T-helper 22 cell (primary cell): ENCODE data around the gene FILIP1L.

Source experiments
- DNase-seq: peaks from one replicate; pipeline ENCODE4 v3.0.0-alpha.2; 2020; ENCODE audit warnings: low read depth

Gene FILIP1L

DNA sequence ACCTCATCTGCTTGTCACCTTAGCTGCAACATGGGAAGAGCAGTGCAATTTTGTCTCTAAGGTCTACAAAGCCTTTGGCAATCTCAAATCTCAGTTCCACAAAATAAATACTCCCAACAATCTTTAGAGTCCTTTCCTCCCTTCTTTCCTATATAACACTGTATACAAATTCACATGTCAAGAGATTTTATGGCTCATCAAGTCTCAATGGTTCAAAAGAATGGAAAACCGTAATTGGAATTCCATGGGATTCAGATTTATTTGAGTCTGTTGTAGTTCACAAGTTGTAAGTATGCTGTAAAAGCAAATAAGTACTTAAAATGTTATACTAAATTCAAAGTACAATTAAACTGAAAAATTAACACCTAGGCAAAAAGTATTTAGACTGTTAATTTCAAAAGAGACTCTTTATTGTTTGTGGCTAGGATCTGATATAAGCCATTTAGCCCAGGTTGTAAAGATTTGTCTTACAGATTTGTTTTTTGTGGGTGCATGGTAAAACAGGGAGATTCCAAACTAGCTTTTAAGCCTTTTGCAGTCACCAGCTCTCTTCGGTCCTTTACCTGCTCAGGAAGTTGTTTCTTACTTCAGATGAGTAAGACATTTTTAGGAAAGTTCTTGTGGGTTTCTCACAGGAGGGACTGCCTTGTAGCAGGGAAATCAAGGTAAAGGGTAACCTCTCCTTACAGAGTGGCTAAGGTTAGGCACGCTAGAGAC lies 246.5 kb downstream of the FILIP1L start:
- DNase-seq: no peak

DNA sequence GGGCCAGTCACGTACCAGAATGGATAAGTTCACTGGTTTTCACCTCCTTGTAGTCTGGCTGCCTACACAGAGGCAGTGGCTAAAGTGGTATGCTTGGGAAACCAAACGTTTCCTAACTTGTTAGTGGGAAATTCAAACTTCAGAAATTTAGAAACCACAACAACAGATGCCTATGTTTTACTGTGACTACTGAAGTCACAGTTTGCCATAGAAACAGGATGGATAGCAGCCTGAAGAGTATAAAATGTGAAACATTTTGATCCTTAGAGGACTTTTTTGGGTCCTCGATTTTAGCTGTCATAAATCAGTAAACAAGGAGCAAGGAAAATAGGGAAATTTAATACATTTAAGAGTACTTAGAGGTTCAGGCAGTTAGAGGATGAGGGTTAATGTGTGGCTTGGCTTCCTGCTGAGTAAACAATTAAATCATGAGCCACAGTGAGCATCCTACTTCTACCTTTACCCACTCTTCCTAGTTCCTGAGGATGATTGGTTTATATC lies 248.0 kb downstream of the FILIP1L start:
- DNase-seq: no peak

DNA sequence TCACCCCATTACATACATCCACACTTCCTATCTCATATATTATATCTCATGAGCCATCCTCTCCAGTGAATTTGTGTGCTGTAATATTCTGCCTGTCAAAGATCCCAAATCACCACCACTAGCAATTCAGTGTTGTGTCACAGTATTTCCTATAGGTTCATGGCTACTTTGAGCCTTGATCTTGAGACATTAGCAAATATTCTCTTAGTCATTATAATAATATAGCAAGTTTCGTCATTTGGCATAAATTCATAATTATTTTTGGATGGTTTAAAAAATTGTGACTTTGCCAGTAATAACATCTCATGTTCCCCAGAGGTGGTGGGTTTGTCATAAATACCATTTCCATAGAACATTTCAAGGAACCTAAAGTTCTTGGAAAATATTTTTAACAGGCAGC lies 249.0 kb downstream of the FILIP1L start:
- DNase-seq: no peak

DNA sequence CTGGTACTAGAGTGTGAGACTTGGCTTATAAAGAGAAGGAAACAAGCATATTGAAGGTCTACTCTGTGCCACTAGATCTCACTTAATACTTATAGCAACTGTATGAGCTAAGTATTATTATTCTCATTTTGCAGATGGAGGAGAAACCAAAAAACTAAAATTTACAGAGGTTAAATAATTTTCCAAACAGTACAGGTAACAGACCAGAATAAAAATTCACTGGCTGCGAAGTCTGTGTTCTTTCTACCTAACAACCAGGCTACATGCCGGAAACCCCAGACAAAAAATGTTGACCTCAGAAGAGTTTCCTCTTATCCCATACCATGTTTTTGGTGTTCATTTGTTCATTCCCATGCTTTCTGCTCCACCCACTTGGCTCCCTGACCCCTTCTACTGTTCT lies 250.0 kb downstream of the FILIP1L start:
- DNase-seq: no peak

DNA sequence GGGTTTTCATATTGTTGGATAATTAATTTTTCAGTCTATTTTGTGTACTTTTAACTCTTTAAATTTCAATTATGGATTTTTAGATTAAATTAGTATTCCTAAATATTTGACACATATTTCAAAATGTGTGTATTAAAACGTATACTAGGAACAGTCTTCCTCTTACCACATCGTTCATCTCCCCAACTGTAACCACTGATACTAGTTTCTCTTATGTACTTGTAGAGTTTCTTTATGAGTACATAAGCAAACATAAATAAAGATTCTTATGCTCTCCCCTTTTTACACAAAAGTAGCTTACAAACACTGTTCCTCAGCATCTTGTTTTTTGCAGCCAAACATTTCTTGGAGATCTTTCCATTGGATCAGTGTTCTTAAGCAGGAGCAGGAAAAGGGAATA lies 250.7 kb downstream of the FILIP1L start:
- DNase-seq: no peak

DNA sequence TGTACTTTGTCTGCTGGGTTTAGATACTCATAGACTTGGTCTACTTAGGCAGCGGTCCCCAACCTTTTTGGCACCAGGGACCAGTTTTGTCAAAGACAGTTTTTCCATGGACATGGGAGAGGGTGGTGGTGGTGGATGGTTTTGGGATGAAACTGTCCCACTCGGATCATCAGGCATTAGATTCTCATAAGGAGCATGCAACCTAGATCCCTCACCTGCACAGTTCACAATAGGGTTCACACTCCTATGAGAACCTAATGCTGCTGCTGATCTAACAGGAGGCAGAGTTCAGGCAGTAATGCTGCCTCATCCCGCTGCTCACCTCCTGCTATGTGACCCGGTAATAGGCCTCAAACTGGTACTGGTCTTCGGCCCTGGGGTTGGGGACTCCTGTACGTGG lies 251.3 kb downstream of the FILIP1L start:
- DNase-seq: no peak

DNA sequence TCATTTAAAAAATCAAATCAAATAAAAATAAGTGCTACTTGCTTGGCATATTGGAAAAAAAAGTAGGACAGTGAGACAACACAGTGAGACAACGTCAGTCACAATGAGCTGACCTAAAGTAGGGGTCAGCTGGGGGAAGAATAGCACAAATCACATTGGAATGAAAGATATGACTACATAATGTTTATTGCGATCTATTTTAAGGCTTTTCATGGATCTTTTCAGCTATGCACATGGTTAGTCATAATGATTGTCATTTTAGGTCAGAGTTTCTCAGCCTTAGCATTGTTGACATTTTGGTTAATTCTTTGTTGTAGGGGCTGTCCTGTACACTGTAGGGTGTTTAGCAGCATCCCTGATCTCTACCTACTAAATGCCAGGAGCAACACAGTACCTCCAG lies 252.1 kb downstream of the FILIP1L start:
- no peak for DNase-seq

DNA sequence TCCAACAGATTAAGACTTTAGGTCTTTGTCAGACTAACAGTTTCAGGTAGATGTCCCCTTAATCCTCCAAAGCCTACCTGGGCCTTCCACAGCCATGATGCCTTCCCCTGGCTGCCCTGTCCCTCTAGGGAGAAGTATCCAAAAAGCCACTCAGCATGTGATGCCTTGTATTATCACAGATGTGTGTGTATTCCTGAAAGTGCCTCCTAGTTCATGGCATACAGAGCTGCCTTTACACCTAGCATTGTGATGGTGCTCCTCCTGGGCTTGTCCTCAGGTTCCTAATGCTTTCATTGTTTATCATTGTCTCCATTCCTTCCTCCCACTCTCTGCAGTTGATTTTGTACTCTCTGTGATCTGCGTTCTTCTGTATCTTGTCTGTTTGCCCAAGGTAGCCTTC lies 253.1 kb downstream of the FILIP1L start:
- DNase-seq: no peak

DNA sequence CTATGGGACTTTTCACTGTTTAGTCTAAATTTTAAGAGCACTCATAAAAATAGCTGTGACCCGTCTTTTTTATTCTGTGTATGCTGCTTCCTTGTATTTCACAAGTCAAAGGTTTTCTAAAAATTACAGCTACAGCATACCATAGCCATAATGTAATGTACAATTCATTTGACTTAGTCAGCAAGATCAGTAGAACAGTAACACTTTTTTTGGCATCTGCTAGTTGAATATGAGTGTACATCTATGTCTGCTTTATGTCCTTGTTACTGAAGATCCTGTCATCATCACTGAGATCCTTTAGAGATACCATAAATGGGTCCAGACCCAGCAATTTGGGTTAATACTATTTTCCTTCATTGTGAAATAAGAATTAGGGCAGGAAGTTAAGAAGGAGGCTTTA lies 254.5 kb downstream of the FILIP1L start:
- DNase-seq: no peak

DNA sequence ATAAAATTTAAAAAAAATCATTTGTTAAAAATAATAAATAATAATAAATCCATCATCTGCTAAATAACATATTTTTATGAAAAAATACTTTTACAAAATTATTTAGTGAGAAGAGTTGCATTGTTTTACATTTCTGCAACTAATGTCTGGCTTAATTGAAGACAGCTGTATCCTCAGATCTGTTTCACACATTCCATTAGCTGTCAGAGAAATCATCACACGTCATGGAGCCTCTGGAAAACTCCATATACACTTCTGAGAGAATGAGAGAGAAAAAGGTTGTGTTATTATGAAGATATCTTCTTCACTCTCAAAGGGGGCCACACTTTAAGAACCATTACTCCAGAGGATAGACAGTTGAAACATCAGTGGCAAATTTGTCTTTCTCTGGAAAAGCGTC lies 255.8 kb downstream of the FILIP1L start:
- no peak for DNase-seq

DNA sequence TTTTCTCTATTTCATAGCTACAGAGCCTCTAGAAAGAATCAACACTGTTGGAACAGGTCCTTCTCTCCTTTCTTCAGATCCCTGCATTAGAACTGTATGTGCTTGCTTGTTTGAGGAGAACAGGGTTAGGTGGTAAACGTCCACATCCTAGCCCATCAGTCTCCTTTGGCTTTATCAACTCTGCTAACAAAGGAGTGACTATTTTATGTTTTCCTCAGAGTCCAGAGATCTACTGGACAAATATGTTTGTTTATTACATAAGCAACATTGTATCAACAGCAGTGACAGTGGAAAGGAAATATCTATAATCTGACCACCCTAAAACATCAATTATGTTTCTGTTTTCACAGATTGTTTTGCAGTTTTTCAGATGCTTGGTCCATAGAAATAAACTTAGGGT lies 257.0 kb downstream of the FILIP1L start:
- DNase-seq: no peak

DNA sequence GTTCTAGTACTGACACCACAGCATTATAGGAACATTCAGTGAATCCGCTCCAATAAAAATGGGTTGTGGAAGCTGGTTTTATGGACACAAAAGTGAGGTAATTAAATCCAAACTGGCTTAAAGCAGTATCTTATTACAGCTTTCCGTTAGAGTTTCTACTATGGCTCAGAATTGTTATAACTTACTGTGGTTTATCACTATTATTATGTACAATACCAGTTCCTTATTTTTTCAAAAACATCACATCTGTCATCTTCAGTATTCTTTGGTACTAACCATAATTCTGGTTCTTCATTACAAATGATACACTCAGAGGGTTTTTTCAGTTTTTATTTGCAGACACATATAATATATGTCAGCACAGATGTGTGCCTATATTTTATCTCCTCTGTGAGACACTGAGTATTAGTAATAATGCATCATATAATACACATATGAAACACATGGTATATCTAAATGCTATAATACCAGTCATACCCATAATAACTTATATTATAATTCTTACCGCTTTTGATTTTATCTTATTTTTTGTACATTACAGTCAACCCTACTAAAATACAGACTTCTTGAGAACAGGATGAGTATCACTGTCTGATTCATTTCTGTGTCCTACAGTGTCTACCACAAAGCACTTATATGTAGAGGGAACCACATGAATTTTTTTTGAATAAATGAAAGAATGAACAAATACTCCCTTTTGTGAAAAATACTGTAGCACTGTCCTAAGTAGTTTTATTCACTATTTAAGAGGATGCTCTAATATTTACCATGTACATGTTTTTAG lies 257.7 kb downstream of the FILIP1L start:
- no peak for DNase-seq

DNA sequence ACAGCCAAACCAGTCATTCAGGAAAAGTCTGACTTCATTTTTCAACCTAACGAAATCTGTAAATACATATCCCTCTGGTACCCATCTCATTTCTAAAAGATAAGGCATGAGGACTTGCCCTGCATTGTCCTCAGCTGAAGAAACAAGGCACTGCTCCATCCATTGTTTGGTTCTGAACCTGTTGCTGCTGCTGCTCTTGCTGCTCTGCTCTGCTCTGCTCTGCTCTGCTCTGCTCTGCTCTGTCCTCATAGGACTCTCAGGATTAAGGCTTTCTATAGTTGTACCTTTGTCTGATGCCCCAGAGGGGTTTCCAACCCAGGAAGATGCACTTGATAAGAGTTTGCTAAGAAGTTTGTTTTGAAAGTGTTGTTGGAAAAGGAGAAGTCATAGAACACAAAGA lies 258.4 kb downstream of the FILIP1L start:
- DNase-seq: no peak

DNA sequence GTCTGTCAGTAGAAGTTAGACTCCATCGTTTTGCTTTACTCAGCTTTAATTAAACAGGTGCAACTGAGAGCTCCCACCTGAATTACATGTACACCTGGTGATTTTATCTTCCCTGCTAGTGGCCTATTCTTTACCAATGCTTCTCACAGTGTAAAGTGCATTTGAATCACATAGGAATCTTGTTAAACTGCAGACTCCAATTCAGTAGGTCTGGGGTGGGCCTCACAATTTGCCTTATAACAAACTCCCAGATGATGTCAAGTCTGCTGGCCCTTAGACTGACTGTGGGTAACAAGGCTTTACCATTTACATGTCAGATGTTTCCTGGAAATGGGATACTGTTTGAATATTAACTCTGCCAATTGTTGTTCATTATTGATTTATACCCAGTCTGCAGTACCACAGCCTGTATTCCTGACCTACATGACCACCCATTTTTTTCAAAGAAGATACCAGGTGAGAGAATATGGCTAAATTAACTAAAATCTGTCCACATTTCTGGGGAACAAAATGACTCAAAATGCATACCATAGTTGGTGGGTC lies 259.5 kb downstream of the FILIP1L start:
- no peak for DNase-seq

DNA sequence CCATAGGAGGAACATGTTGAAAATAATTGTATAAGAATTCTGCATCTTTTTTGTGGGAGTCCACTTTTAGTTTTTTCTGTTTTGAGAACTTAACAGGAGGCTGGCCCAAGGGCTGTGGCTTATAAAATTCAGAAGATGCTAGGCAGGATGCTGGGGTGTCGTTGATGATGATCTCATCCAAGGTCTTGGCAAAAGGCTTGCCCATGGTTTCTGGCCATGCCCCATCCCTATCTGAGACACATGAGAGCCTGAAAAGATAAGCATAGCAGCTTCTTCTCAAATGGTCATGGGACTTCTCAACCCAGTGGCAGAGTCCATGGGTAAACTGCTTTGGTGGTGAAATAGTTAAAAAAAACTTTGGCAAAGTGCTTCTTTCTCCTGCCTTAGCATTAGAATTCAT lies 261.4 kb downstream of the FILIP1L start:
- DNase-seq: no peak

DNA sequence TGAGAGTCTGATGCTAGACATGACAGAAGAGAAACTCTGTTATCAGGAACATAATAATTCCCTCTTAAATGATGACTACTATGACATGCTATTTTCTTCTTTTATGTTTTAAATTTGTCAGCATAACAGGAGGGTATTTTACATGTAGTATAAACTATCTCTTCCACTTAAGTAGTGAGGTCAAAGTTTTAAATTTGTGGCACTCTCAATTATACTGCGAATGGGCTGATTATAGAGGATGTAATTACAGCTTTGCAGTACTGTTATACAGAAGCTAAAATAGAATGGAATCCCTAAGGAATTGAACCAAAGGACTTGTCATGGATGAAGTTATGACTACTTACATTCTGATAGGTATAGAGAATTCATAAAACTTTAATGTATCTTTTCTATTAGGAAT lies 262.3 kb downstream of the FILIP1L start:
- no peak for DNase-seq

DNA sequence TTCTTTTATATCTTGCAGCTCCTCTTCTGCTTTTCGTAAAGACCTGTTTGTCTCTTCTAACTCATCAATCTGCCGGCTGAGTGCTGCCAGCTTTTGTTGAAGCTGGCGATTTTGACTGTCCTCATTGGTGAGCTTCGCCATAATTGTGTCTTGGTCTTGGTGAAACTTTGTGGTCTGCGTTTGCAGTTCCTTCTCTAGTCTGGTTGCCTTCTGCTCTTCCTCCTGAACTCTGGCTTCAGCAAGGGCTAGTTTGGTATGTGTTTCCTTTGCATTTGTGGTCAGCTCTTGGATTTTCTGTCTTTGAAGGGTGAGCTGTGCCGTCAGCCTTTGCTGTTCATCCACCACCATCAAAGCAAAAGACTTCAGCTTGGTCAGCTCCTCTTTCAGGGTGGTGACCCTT lies 263.7 kb downstream of the FILIP1L start:
- DNase-seq: no peak

DNA sequence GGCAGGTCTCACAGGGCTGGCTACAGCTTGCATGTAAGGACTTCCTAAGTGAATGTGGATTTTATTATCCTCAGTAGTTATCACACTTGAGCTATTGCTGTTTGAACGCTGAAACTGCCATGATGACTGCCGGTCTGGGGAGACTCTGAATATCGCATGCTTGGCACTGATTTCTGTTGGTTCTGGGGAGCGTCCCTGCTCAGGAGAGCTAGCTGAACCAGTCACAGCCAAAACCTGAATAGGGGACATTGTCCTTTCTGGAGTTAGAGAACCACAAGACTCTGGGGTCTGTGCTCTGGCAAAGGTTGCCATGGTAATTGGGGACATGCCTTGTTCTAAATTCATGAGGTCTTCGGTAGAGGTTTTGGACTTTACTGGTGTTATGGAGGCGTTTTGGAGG lies 265.9 kb downstream of the FILIP1L start:
- DNase-seq: no peak

DNA sequence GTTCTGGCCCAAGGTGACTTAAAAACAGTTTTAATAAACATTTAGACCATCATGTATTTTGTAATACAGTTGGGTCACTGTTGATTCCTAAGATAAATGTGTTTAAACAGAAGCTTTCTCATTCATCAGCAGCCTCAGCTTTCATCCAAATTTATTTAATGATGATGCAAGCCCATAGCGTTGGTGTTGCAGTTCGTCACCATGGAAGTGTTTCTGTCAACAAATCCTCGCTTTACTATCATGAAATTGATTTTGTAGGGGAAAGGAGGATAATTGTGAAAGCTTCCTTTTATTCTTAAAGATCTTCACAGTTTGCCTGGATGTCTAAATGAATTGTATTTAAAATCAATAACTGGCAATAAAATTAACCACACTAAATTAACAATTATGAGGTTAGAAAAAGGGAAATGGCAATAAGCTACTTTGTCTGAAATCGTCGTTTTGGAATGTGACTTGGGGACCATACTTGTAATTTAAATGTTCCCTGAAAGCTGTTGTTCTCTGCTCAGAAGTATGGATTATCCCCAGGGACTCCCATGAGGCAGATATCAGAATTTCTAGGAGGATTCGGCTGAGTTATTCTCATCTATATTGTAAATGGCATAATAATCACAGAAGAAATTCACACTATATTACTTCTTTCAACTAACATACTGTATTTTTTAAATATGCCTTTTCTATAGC lies 267.7 kb downstream of the FILIP1L start:
- DNase-seq: no peak

DNA sequence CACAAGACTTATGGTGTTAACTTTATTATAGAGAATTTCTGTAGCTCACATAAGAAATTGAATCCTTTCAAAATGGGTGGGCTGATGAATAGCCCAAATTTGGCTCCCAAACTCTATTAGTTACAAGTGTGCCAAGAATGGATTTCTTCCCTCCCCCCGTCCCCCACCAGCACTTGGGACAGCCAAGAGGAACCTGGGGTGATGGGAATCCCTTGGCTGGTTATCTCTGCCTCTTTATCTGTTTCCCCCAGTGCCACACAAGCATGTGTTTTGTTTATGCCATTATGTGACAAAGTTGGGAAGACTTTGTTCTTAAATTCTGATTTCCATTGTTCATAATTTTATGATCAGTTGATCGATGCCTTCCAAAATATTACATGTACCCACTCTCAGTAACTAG lies 268.3 kb downstream of the FILIP1L start:
- no peak for DNase-seq

DNA sequence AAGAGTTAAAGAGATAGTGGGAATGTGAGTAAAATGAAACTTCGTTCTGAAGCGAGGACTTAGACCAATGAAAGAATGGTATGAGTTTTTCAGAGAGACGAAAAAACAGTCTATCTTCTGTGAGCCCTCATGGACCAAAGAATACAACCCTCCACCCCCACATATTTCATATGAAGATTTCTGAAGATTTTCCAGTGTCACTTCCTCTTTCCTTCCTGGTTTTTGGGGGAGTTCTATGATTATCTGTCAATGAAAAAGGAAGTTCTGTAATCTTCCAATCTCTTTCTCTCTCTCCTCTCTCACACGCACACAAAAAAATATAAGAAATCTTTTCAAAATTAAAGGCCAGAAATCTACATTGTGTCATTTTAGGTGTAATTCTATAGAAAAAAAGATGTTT lies 269.0 kb downstream of the FILIP1L start:
- DNase-seq: no peak

DNA sequence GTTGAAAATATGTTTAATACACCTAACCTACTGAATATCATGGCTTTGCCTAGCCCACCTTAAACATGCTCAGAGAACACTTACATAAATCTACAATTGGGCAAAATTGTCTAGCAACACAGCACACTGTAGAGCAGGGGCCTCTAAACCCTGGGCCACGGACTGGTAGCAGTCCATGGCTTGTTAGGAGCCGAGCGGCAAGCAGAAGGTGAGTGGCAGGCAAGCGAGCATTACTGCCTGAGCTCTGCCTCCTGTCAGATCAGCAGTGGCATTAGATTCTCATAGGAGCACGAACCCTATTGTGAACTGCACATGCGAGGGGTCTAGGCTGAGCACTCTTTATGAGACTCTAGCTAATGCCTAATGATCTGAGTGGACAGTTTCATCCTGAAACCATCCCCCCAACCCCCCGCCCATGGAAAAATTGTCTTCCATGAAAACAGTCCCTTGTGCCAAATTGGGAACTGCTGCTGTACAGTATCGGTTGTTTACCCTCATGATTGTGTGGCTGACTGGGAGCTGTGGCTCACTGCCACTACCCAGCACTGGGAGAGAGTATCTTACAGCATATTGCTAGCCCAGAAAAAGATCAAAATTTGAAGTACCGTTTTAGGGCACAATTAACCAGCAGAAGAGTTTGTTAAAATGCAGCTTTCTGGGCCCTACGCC lies 270.6 kb downstream of the FILIP1L start:
- no peak for DNase-seq
